HG03103 (cell line): ENCODE measurements around the gene UGT3A2.
"Not testable (repeated sequence)": the region's sequence is repeated elsewhere in the genome, so short reads cannot be mapped to it uniquely, and the experiment has no call there.

Experiments used
- ATAC-seq: cut with Tn5 transposase; IDR thresholded peaks from one replicate; pipeline ENCODE4 v1.9.1; 2021; ENCODE audit warnings: low read depth; ENCODE audit not compliant: unreplicated experiment

Gene UGT3A2

GRCh38 chr5:36055984-36056383 lies 10.7 kb downstream of the UGT3A2 start:
- ATAC-seq = no peak

- ATAC-seq = no peak
Observed at GRCh38 chr5:36054647-36055046, 12.0 kb downstream of the UGT3A2 start.

- no peak for ATAC-seq
Observed at GRCh38 chr5:36052538-36052937, 14.1 kb downstream of the UGT3A2 start.

- no peak for ATAC-seq
Observed at GRCh38 chr5:36049949-36050348, 16.7 kb downstream of the UGT3A2 start.

GRCh38 chr5:36047384-36048160 lies 19.1 kb downstream of the UGT3A2 start:
- no peak for ATAC-seq

- no peak for ATAC-seq
Observed at GRCh38 chr5:36045895-36046294, 20.8 kb downstream of the UGT3A2 start.

- no peak for ATAC-seq
Observed at GRCh38 chr5:36041537-36041845, 25.2 kb downstream of the UGT3A2 start.

- ATAC-seq = no peak
Observed at GRCh38 chr5:36040651-36041536, 25.8 kb downstream of the UGT3A2 start.

GRCh38 chr5:36035696-36036095 lies 31.0 kb downstream of the UGT3A2 start:
- no peak for ATAC-seq

GRCh38 chr5:36034536-36035134 lies 32.0 kb downstream of the UGT3A2 start:
- not testable (repeated sequence) for ATAC-seq

GRCh38 chr5:36033486-36033885 lies 33.2 kb downstream of the UGT3A2 start:
- ATAC-seq = no peak

GRCh38 chr5:36033047-36033446 lies 33.6 kb downstream of the UGT3A2 start:
- ATAC-seq = no peak

- no peak for ATAC-seq
Observed at GRCh38 chr5:36031223-36031622, 35.5 kb downstream of the UGT3A2 start.

GRCh38 chr5:36029914-36030313 lies 36.8 kb downstream of the UGT3A2 start:
- ATAC-seq = no peak

GRCh38 chr5:36028816-36029465 lies 37.7 kb downstream of the UGT3A2 start:
- ATAC-seq = no peak

GRCh38 chr5:36027711-36028110 lies 39.0 kb downstream of the UGT3A2 start:
- no peak for ATAC-seq

- ATAC-seq = no peak
Observed at GRCh38 chr5:36026706-36027465, 39.8 kb downstream of the UGT3A2 start.

GRCh38 chr5:36022246-36022645 lies 44.4 kb downstream of the UGT3A2 start:
- not testable (repeated sequence) for ATAC-seq

GRCh38 chr5:36019584-36019983 lies 47.1 kb downstream of the UGT3A2 start:
- not testable (repeated sequence) for ATAC-seq

GRCh38 chr5:36017622-36018021 lies 49.1 kb downstream of the UGT3A2 start:
- ATAC-seq = no peak
